Measurements from ENCODE around the gene PLEKHG3. TPM values are rescaled to one million over a fixed set of nuclear protein-coding genes. Genes with fewer than 3 reads are reported as not detected.

Gene PLEKHG3
- 0.79 and 1.5 TPM in 2 replicates for total RNA-seq

GRCh38 chr14:64704143-64704742 is at the start of gene PLEKHG3:
TSS of gene PLEKHG3 (plus strand) at chr14:64704424. CDS start at chr14:64727632, 23,208 bp downstream.

Other genes starting within 250 kb of the PLEKHG3 start
- 0.07 and 0.34 TPM in 2 replicates for gene AKAP5, start 238.9 kb upstream of the PLEKHG3 start, total RNA-seq
- gene ZBTB25, start 200.6 kb upstream of the PLEKHG3 start, total RNA-seq: 2.3 and 2.7 TPM in 2 replicates
- 16.9 and 17.6 TPM in 2 replicates for gene ZBTB1, start 199.7 kb upstream of the PLEKHG3 start, total RNA-seq
- 2.2 and 3.6 TPM in 2 replicates for gene HSPA2, start 163.7 kb upstream of the PLEKHG3 start, total RNA-seq
- gene PPP1R36, start 154.5 kb upstream of the PLEKHG3 start, total RNA-seq: 0.39 TPM in 1 of 2 replicates, not detected in the other
- not detected in 2 replicates for gene SPTB, start 175.5 kb downstream of the PLEKHG3 start, total RNA-seq
- gene CHURC1, start 210.0 kb downstream of the PLEKHG3 start, total RNA-seq: 48.7 and 52.3 TPM in 2 replicates
- gene GPX2, start 238.3 kb downstream of the PLEKHG3 start, total RNA-seq: not detected in 2 replicates